ENCODE measurements around the gene SEL1L2.

Gene SEL1L2

DNA sequence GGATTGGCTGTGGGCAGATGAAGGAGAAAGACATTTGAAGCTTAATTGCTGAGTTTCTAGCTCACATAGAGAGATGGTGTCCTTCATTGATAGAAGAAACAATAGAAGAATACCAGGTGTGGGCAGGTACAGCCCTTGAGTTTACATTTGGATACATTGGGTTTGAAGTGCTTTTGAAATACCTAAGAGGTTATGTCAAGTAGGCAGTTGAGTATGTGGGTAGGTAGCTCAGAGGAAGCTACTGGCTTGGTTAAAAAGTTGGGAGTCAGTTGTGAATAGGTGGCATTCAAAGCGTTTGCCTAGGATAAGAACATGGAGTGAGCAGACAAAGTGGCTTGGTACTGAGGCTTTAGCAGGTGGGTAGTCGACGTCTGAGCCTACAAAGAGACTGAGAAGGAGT lies 180.6 kb downstream of the SEL1L2 start:
- no peak for DNase-seq

DNA sequence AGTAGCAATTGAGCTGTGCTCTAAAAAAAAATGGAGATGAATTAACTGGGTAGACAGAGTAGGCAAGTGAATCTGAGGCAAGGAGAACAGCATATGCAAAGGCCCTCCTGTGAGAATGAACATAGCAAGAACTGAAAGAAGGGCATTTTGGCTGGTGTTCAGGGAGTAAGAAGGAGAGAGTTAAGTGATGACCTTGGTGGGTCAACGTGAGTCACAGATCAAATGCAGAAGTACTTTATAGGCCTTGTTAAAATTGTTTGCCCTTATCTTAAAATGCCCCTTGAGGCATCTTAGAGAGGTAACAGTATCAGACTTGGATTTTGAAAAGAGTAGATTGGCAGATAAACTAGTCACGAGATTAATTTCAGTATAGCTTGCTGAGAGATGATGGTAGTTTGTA lies 181.0 kb downstream of the SEL1L2 start:
- DNase-seq: no peak

GRCh38 chr20:13800728-13801134 lies 189.7 kb downstream of the SEL1L2 start:
- DNase-seq: peak; percentile 88

GRCh38 chr20:13799974-13800373 lies 190.4 kb downstream of the SEL1L2 start:
- no peak for DNase-seq

Measured in femur (tissue), 1 donor.